HepG2 (cell line): ENCODE data around the gene SSBP4. TPM values are rescaled to one million over a fixed set of nuclear protein-coding genes. Genes with fewer than 3 reads are reported as not detected.
A peak's percentile ranks its signal among the peaks of the same experiment; 100 is the strongest.

Source experiments
- BRD4 ChIP-seq: sonication (generic); formaldehyde crosslinking; IDR thresholded peaks from 2 replicates; pipeline ENCODE4 v1.4.0; 2020; ENCODE audit warnings: missing genetic modification reagents
- CC2D1A ChIP-seq: sonication (generic); formaldehyde crosslinking; IDR thresholded peaks from 2 replicates; pipeline ENCODE4 v1.8.1; 2023; ENCODE audit warnings: mild to moderate bottlenecking, missing genetic modification reagents
- E2F5 ChIP-seq: sonication (generic); formaldehyde crosslinking; conservative IDR thresholded peaks from 2 replicates; pipeline ENCODE4 v1.4.0; 2020; ENCODE audit warnings: missing genetic modification reagents
- EZH2 ChIP-seq: conservative IDR thresholded peaks from 2 replicates; pipeline ENCODE4 v1.6.1; 2012; ENCODE audit warnings: mild to moderate bottlenecking, low read depth, low read length, moderate library complexity
- FOSL2 ChIP-seq: sonication (generic); formaldehyde crosslinking; IDR thresholded peaks from 2 replicates; pipeline ENCODE4 v1.4.0; 2020; ENCODE audit warnings: missing genetic modification reagents
- HNF1B ChIP-seq: sonication (generic); formaldehyde crosslinking; IDR thresholded peaks from 2 replicates; pipeline ENCODE4 v1.5.1; 2020; ENCODE audit warnings: mild to moderate bottlenecking, moderate library complexity, missing genetic modification reagents
- MIER2 ChIP-seq: IDR thresholded peaks from 2 replicates; pipeline ENCODE4 v1.6.1; 2016; ENCODE audit warnings: missing biosample characterization, missing genetic modification reagents
- POLR2AphosphoS5 ChIP-seq: IDR thresholded peaks from 2 replicates; pipeline ENCODE4 v1.6.1; 2012; ENCODE audit warnings: low read depth, low read length
- SNAPC2 ChIP-seq: sonication (generic); formaldehyde crosslinking; IDR thresholded peaks from 2 replicates; pipeline ENCODE4 v1.8.1; 2022; ENCODE audit warnings: mild to moderate bottlenecking, missing genetic modification reagents
- SRY ChIP-seq: sonication (generic); formaldehyde crosslinking; IDR thresholded peaks from 2 replicates; pipeline ENCODE4 v1.8.0; 2022; ENCODE audit warnings: mild to moderate bottlenecking, missing genetic modification reagents
- TAF15 ChIP-seq: fragments of 200-400 bp; formaldehyde crosslinking; IDR thresholded peaks from one replicate; pipeline ENCODE4 v1.6.1; 2018; ENCODE audit warnings: mild to moderate bottlenecking, low read depth, low read length; ENCODE audit not compliant: poor library complexity, severe bottlenecking
- ZBTB3 ChIP-seq: sonication (generic); formaldehyde crosslinking; IDR thresholded peaks from 2 replicates; pipeline ENCODE4 v1.4.0; 2020; ENCODE audit warnings: low read depth, mild to moderate bottlenecking, moderate library complexity, missing genetic modification reagents, borderline replicate concordance
- ZNF362 ChIP-seq: sonication (generic); formaldehyde crosslinking; IDR thresholded peaks from 2 replicates; pipeline ENCODE4 v1.4.0; 2020; ENCODE audit warnings: missing genetic modification reagents, mild to moderate bottlenecking, borderline replicate concordance
- ZNF510 ChIP-seq: sonication (generic); formaldehyde crosslinking; IDR thresholded peaks from 2 replicates; pipeline ENCODE4 v1.4.0; 2020; ENCODE audit warnings: low read depth, mild to moderate bottlenecking, missing genetic modification reagents
- ZNF792 ChIP-seq: IDR thresholded peaks from 2 replicates; pipeline ENCODE4 v1.6.1; 2016
- polyA plus RNA-seq, 8 experiments: library from polyadenylated mRNA; depleted of rRNA in 3 of 8; stranded (reverse) in 7 of 8; unstranded in 1 of 8; fragments of >200 nt; fragmentation: Illumina TruSeq in 4 of 8; extraction: Trizol in 4 of 8; gene quantifications; 2 replicates each; pipeline versions ENCODE4 v1.2.1 to v1.2.3, GENCODE V29; 2011 to 2016; ENCODE audit warnings: low read depth in 4 of 8, missing spikeins in 1 of 8, mixed read lengths in 1 of 8; ENCODE audit not compliant: insufficient read depth in 1 of 8
- total RNA-seq, 5 experiments: library from RNA; depleted of rRNA; stranded (reverse); fragments of >200 nt; fragmentation: Illumina TruSeq; extraction: Trizol; gene quantifications; 2 replicates each; pipeline ENCODE4 v1.2.3, GENCODE V29; 2016; ENCODE audit warnings: low read depth in 1 of 5
- TF ChIP-seq, protein P1 (sequence below): sonication (generic); formaldehyde crosslinking; IDR thresholded peaks from 2 replicates; pipeline ENCODE4 v1.8.1; 2022; ENCODE audit warnings: low read depth, mild to moderate bottlenecking, missing genetic modification reagents
- TF ChIP-seq, protein P2 (sequence below): sonication (generic); formaldehyde crosslinking; IDR thresholded peaks from 2 replicates; pipeline ENCODE4 v1.5.0; 2020; ENCODE audit warnings: mild to moderate bottlenecking, missing genetic modification reagents
- TF ChIP-seq, protein P3 (sequence below): sonication (generic); formaldehyde crosslinking; IDR thresholded peaks from 2 replicates; pipeline ENCODE4 v1.5.1; 2020; ENCODE audit warnings: missing genetic modification reagents, mild to moderate bottlenecking, borderline replicate concordance

Gene SSBP4
- total and polyA plus RNA-seq, 2 of the 13 experiments (the other 11 are each of a cell fraction or from before 2014, with no cell fraction given) = 20.8 to 39.5 TPM

GRCh38 chr19:18379803-18380747 lies 39.1 kb upstream of the SSBP4 start (continued):
- no peak for TF ChIP-seq TAF15
- TF ChIP-seq ZBTB3 (CRISPR knock-in tag) = no peak; the same call in 1 of the 2 replicates
- TF ChIP-seq ZNF362 (CRISPR knock-in tag) = peak; percentile 78; the same call in 1 of the 2 replicates
- TF ChIP-seq HNF1B (CRISPR knock-in tag) = peak; percentile 90
- no peak for TF ChIP-seq EZH2
- TF ChIP-seq, protein P1, sequence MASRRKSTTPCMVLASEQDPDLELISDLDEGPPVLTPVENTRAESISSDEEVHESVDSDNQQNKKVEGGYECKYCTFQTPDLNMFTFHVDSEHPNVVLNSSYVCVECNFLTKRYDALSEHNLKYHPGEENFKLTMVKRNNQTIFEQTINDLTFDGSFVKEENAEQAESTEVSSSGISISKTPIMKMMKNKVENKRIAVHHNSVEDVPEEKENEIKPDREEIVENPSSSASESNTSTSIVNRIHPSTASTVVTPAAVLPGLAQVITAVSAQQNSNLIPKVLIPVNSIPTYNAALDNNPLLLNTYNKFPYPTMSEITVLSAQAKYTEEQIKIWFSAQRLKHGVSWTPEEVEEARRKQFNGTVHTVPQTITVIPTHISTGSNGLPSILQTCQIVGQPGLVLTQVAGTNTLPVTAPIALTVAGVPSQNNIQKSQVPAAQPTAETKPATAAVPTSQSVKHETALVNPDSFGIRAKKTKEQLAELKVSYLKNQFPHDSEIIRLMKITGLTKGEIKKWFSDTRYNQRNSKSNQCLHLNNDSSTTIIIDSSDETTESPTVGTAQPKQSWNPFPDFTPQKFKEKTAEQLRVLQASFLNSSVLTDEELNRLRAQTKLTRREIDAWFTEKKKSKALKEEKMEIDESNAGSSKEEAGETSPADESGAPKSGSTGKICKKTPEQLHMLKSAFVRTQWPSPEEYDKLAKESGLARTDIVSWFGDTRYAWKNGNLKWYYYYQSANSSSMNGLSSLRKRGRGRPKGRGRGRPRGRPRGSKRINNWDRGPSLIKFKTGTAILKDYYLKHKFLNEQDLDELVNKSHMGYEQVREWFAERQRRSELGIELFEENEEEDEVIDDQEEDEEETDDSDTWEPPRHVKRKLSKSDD (CRISPR knock-in tag) = peak; percentile 98
- TF ChIP-seq, protein P2, sequence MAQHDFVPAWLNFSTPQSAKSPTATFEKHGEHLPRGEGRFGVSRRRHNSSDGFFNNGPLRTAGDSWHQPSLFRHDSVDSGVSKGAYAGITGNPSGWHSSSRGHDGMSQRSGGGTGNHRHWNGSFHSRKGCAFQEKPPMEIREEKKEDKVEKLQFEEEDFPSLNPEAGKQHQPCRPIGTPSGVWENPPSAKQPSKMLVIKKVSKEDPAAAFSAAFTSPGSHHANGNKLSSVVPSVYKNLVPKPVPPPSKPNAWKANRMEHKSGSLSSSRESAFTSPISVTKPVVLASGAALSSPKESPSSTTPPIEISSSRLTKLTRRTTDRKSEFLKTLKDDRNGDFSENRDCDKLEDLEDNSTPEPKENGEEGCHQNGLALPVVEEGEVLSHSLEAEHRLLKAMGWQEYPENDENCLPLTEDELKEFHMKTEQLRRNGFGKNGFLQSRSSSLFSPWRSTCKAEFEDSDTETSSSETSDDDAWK (CRISPR knock-in tag) = no peak
- TF ChIP-seq POLR2AphosphoS5 = no peak
- no peak for TF ChIP-seq BRD4 (CRISPR knock-in tag)
- TF ChIP-seq, protein P3, sequence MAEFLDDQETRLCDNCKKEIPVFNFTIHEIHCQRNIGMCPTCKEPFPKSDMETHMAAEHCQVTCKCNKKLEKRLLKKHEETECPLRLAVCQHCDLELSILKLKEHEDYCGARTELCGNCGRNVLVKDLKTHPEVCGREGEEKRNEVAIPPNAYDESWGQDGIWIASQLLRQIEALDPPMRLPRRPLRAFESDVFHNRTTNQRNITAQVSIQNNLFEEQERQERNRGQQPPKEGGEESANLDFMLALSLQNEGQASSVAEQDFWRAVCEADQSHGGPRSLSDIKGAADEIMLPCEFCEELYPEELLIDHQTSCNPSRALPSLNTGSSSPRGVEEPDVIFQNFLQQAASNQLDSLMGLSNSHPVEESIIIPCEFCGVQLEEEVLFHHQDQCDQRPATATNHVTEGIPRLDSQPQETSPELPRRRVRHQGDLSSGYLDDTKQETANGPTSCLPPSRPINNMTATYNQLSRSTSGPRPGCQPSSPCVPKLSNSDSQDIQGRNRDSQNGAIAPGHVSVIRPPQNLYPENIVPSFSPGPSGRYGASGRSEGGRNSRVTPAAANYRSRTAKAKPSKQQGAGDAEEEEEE = peak; percentile 21; the same call in 1 of the 2 replicates
- TF ChIP-seq FOSL2 (CRISPR knock-in tag) = peak; percentile 88
- no peak for TF ChIP-seq E2F5 (CRISPR knock-in tag)
- TF ChIP-seq SNAPC2 (CRISPR knock-in tag) = peak; percentile 96
- peak; percentile 73; the same call in 1 of the 2 replicates for TF ChIP-seq ZNF792 (CRISPR knock-in tag)
- TF ChIP-seq CC2D1A = no peak
- peak; percentile 85; the same call in 1 of the 2 replicates for TF ChIP-seq SRY (CRISPR knock-in tag)
- TF ChIP-seq MIER2 (CRISPR knock-in tag) = 0 out of 2 replicates have a peak, but pooled peaks have one; percentile 33
- 0 out of 2 replicates have a peak, but pooled peaks have one; percentile 35 for TF ChIP-seq ZNF510 (CRISPR knock-in tag)
